HK-2 (cell line): ENCODE measurements around the gene ABHD10.

Experiments used
- DNase-seq: peaks from one replicate; pipeline ENCODE4 v3.0.0-alpha.2; 2018; ENCODE audit not compliant: unreplicated experiment

ABHD10 gene

GRCh38 chr3:112001526-112001925 is 22.7 kb downstream of the ABHD10 start:
- DNase-seq: no peak

DNA sequence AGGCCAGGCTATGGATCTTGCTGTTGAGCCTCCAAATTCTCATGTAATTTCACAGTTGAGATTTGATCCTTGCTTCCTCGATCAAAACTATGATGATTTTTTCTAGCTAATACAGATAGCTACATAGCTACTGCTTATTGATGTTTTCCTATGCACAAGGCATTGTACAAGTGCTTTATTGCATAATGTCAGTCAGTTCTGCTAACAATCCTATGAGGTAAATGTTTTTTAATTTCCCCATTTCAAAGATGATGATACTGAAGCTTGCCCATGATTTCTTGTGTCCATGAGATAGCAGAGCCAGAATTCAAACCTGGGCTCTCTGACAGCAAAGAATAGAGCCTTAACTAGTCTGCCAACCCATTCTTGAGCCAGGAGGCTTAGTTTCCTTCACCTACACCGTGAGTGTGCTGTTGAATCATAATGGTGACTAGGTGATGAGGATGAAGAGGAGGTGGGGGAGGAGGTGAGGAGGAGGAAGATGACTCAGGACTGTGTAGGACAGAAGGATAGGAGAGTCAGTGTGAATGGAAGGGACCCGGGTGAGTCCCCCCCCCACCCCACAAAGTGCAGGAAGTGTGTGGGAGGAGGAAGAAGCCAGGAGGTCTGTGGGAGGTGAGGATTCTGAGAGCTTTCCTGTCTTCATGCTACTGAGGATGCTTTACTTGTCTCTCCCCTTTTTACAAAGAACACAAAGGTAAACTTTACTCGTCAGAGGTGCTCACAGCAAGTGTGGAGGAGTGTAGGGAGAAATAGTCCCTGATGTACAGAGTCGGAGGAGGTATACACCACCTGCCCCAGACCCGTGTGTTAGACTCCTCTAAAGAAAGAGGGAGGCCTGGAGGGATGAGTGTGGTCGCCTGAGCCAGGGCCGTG is 23.5 kb downstream of the ABHD10 start:
- DNase-seq: peak; percentile 84

DNA sequence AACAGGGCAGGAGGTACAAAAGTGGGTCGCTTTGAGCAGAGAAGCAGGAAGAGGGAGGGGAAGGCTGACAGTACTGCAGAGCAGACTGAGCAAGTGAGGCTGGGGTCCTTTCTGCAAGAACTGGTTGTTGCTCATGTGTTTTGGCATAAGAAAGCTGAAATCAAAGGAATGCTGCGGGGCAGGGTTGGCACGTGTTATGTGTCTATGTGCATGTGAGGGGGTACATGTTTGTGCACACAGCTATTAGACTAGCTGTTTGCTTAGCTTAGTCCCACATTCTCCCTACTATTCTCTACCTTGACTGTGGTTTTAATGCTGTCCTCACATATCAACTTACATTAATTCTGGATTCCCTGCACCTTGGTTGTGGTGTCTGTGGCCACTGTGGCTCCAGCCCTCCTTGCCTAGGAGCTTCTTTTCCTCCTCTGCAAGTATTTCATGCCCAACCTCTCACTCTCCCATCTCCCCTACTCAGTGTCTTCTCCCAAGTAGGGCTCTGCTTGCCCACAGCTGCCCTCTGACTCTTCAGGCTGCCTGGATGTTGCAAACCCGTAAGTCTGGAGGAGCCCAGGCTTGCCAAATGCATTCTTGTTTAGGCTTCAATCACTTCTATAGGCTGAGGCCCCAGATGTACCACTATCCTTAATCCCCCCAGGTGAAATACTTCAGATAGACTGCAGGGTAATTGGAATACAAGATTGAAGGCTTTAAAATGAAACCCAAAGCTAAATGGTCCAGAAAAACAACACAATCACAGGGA is 24.7 kb downstream of the ABHD10 start:
- DNase-seq: no peak

GRCh38 chr3:112004187-112004586 is 25.4 kb downstream of the ABHD10 start:
- DNase-seq: no peak

DNA sequence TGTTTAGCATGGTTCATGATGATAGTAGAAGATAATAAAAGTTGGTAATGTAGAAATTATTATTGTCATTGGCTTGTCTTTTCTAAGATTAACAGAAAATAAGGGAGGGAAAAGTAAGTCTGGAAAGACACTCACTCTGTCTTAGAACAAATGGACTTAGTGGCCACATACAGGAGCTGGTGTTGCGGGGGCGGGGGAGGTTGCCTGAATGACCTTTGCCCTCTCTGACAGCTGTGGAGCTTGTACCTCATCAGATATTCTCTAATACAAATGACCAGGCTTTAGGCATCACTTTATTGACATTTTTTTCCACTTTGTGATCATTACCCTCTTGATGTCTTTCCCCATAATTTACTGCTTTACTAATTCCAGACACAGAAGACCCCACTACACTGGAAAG is 25.8 kb downstream of the ABHD10 start:
- no peak for DNase-seq

- no peak for DNase-seq
These were observed 26.4 kb downstream of the ABHD10 start for GRCh38 chr3:112005091-112005672.

DNA sequence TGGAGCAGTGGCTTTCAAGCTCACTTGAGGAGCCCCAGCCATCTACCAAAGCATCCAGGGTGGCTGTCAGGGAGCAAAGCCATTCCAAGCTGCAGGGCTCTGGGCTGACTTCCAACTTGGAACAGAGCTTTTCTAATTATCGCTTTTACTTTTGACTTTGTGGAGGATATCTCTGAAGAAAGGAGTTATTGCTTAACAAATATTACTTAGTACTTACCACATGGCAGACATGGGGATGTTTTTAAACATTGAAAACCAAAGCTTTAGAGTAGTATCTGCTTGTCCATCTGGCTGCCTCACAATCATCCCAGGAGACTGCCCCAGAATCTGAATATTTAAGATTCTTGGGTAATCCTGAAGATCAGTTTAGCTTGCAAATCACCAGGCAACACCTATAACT is 28.8 kb downstream of the ABHD10 start:
- no peak for DNase-seq

- no peak for DNase-seq
These were observed 30.8 kb downstream of the ABHD10 start for GRCh38 chr3:112009670-112010069.

DNA sequence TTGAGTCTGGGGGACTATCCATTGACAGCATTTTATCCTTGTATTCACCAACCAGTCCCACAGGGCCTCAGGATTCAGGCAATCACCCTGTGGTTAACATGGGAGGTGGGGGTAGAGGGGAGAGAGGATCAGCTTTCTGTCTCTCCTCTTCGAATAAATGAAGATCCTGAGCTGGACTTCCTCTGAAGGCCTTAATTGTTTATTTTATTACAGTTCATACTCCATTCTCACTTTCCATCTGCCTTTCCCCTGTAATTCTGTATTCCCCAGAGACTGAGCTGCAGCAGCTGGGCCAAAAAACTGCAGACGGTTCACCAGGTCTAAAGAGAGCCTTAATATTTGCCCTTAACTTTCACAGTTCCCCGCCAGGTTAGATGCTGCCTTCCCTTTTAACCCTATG is 31.8 kb downstream of the ABHD10 start:
- DNase-seq: no peak

- DNase-seq: peak; percentile 52
These were observed 32.6 kb downstream of the ABHD10 start for GRCh38 chr3:112011376-112011940.

DNA sequence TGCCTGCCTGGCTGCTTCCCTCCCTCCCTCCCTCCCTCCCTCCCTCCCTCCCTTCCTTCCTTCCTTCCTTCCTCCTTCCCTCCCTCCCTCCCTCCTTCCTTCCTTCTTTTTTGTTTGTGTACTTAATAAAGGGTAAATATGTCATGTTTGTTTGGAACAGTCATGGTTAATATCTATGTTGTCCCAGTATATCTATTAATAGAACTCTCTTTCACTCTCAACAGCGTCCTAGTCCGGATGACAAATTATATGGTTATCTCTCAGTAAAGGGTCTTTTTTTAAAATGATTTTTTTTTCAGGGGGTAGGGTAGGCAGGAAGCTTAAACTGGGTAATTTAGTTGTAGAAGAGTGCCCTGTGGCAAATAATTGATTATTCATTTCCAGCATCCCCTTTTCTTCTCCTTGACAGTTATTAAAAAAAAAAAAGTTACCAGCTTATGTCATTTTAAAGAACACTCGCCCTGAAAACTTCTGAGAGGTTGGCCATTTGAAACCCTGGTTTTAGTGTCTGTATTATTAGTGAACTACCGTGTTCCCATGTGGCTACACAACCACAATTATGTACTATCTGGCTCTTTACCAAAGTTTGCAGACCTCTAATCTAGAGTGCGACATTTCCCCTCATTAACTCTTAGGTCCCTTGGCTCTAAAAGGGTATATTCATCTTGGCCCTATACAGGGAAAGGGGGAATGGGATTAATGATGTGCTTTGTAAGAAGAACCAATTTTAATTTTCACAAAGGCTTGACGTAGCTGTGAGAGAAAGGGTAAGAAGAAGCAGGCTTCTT is 33.6 kb downstream of the ABHD10 start:
- no peak for DNase-seq

GRCh38 chr3:112013058-112013783 is 34.4 kb downstream of the ABHD10 start:
- peak; percentile 45 for DNase-seq

DNA sequence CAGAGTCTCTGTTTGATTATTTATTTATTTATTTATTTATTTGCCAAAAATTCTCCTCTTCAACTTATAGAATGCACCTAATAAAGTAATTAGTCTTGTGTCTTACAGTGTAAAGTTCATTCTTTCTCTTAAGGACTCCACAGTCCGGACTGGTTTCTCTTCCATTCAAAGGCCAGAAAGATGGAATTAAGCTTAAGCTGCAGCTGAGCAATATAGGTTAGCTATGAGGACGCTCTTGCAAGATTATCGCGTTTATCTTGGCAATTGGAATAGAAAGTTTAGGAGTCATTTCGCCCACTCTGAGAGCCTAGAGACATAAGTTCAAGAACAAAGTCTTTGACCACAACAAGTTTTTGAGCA is 34.9 kb downstream of the ABHD10 start:
- DNase-seq: no peak

DNA sequence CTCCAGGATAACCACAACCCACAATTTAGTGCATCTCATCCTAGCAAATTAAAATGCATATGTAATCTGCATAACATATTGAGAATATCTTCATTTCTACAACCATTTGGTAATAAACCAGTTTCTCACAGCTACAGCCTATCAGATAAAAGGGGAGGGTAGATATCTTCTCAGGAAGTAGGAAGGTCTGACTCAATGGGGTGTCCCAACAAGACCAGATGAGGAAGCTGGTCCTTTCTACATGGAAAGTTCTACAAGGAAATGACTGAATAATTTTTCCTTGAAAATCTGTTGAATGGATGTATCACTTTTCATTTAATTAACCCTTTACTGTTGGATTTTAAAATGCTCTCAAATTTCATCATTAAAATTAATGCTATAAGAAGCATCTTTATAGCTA is 38.3 kb downstream of the ABHD10 start:
- no peak for DNase-seq

- DNase-seq: no peak
These were observed 39.9 kb downstream of the ABHD10 start for GRCh38 chr3:112018712-112019111.

DNA sequence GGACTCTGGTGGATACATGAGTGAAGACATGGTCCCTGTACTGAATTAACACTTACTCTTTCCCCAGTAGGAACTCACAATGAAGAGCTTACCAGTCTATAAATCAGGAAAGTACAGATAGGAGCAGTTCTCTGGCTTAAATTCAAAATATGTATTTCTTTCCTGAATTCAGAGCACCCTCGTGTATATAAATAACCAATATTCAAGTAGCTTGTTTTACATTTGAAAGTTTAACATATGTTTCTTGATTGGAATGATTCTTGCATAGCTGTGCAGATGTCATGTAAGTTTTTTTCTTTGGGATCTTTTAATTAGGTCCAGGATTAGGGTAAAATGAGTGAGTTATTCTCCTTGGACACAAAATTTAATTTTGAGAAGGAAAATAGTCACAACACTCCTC is 40.9 kb downstream of the ABHD10 start:
- DNase-seq: no peak

DNA sequence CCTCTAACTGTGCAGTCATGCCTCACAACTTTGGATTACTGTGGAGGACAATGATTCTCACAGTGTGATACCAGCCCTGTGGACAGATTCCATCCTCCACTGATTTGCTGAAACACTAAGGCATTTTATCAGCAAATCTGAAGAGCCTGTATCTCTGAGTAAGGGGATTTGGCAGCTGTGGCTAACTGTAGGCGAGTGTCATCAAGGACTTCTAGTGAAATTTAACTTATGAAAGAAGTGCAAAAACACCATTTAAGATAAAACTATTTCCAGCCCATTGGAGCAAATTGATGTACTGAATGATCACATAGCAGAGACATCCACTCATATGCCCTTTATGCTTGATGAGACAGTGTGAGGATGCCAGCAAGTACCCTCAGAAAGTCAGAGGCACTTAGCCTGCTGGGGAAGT is 41.9 kb downstream of the ABHD10 start:
- DNase-seq: peak; percentile 45

- DNase-seq: no peak
These were observed 48.3 kb downstream of the ABHD10 start for GRCh38 chr3:112027142-112027541.

GRCh38 chr3:112027826-112028225 is 49.0 kb downstream of the ABHD10 start:
- no peak for DNase-seq

DNA sequence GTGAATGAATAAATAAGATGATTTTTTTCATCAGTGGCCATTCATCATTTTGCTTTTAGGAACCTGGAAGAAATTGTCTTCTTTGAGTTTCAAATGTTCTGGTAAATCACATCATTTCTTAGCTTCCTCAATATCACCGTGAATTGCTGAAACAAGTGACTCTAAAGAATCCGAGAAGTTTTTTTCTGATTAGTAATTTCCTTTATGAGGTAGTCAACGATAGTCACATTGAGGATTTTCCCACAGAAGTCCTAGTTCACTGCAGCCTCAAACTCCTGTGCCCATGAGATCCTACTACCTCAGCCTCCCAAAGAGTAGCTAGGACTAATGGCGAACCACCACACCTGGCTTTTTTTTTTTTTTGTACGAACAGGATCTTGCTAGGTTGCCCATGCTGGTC is 52.1 kb downstream of the ABHD10 start:
- no peak for DNase-seq
